Measurements from ENCODE around the gene LINC01488. TPM values are rescaled to one million over a fixed set of nuclear protein-coding genes. Genes with fewer than 3 reads are reported as not detected.

The LINC01488 gene
- polyA plus RNA-seq, 1 of the 3 experiments (the other 2 are of a cell fraction) = not detected

DNA sequence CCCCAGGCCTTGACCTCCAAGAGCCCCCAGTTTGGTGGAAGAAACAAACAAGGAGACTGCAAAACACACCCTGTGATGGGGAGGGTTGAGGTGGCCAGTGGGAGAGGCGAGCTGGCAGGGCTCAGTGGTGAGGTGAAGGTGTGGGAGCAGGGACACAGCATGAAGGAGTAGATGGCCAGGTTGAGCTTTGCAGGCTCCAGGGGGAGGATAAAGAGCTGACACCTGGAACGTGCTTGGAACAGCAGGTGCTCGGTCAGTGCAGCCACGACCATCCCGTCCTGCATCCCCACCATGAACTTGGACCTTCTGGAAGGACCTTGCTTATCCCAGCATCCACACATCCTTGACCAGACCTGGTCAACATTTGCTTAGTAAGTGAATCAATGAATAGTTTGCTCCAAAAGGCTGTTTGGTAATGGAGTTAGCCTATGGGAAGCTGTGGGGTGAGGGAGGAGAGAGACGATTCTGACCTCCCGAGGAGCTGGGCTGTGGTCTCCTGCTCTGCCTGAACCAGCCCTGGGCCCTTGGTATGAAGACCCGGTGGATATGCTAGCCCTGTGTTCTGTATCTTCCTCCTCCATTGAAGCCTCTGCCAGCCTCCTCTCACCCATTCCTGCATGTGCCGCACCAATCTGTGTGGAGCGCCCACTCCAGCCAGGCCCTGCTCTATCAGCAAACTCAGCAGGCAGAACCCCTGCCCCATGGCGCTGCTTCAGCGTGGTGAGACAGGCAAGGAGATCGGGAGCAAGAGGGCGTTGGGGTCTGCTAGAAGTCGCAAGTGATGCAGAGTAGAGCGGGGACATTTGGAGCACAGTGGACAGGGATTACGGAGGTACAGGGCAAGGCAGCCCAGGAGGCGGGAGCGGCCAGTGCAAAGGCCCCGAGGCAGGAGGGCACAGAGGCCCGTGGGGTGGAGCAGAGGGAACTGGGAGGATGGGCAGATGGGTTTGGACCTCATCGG lies 9.9 kb downstream of the LINC01488 start:
- POLR2A ChIA-PET = no interaction called here
- Histone ChIP-seq H2AFZ (ENCODE audit: low read depth) (no peak overlapping the region), H3F3A (replicated peaks; ENCODE audit: insufficient read depth) (peaks cover 5% of the 10 kb centered on the region), H3K4me2 (no peak overlapping the region), H3K79me2 (ENCODE audit: insufficient read depth) (no peaks in the 10 kb centered on the region), H3K36me3 (replicated peaks in 1 of 2; ENCODE audit: control insufficient read depth in 1 of 2, insufficient read depth in 2 of 2, low read length in 1 of 2) (no peaks in the 10 kb centered on the region), H3K27ac (ENCODE audit: low read depth in 2 of 2, low read length in 1 of 2) (no peak overlapping the region), H3K9me3 (no peaks in the 10 kb centered on the region), H4K20me1 (ENCODE audit: insufficient read depth) (no peaks in the 10 kb centered on the region), H3K4me1 (ENCODE audit: control insufficient read depth in 1 of 2, insufficient read depth in 2 of 2, low read depth in 1 of 2, low read length in 1 of 2) (peaks cover 2 to 14% of the 10 kb centered on the region in 2 experiments; a peak in 3 of 4 replicates), H3K9ac (no peak overlapping the region), H3K9me2 (no peaks in the 10 kb centered on the region), H3K27me3 (ENCODE audit: insufficient read depth) (no peaks in the 10 kb centered on the region), H3K4me3 (ENCODE audit: low read depth in 2 of 2, low read length in 1 of 2) (no peak overlapping the region)
- 82% methylated on average over 20 of the region's 22 CpGs for WGBS (ENCODE audit: low lambda C conversion rate)
- DNase-seq = no peak
- CTCF ChIA-PET = interaction anchor here (1.0 kb wide), 1 partner anchor 10 kb away, joined by 3 read pairs; the partner anchor contains the start of gene LINC01488
- TF ChIP-seq FOXJ3 (CRISPR knock-in tag; IDR thresholded peaks at IDR 0.05) = no peak
- TF ChIP-seq ELF1 (IDR thresholded peaks at IDR 0.05) = no peak

DNA sequence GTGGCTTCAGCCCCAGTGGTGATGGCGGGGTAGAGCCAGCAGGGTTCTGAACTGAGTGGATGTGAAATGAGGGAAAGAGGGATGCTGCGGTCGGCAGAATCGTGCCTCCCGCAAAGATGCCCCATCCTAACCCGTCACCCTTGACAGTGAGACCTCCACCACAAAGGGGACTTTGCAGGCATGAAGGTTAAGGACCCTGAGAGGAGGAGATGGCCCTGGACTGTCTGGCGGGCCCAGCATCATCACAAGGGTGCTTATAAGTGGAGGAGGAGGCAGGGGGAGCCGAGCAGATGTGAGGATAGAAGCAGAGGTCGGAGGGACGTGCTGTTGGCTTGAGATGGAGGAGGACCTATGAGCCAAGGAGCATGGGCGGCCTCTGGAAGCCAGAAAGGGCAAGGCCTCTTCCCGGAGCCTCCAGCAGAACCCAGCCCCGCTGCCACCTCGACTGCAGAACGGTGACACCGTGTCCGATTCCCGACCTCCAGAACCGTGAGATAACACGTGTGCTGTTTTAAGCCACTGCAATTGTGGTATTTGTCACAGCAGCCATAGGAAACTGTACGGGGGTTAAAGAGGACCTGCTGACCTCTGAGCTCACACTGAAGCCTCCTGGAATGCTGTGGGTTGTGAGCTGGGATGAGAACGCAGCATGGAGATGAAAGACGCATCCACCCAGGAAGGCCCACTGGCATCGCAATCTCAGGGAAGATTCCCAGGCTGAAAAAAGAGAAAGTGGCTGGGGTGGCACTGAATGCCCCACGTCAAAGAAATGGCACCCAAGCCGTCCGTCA lies 10.9 kb downstream of the LINC01488 start:
- Histone ChIP-seq H3K4me2 (no peak overlapping the region), H3K79me2 (ENCODE audit: insufficient read depth) (no peaks in the 10 kb centered on the region), H3K9me2 (no peaks in the 10 kb centered on the region), H3K9ac (no peak overlapping the region), H3F3A (replicated peaks; ENCODE audit: insufficient read depth) (peaks cover 10% of the 10 kb centered on the region), H3K27me3 (ENCODE audit: insufficient read depth) (no peaks in the 10 kb centered on the region), H3K36me3 (replicated peaks in 1 of 2; ENCODE audit: control insufficient read depth in 1 of 2, insufficient read depth in 2 of 2, low read length in 1 of 2) (no peaks in the 10 kb centered on the region), H3K27ac (ENCODE audit: low read depth in 2 of 2, low read length in 1 of 2) (no peak overlapping the region), H3K9me3 (no peaks in the 10 kb centered on the region), H3K4me3 (ENCODE audit: low read depth in 2 of 2, low read length in 1 of 2) (no peak overlapping the region), H3K4me1 (ENCODE audit: control insufficient read depth in 1 of 2, insufficient read depth in 2 of 2, low read depth in 1 of 2, low read length in 1 of 2) (peaks cover 8 to 19% of the 10 kb centered on the region in 2 experiments; a peak in 3 of 4 replicates), H4K20me1 (ENCODE audit: insufficient read depth) (no peaks in the 10 kb centered on the region), H2AFZ (ENCODE audit: low read depth) (no peak overlapping the region)
- POLR2A ChIA-PET = no interaction called here
- no peak for DNase-seq
- CTCF ChIA-PET = no interaction called here
- WGBS (ENCODE audit: low lambda C conversion rate) = 89% methylated on average over 20 of the region's 27 CpGs
- TF ChIP-seq TAF1 (IDR thresholded peaks at IDR 0.05; ENCODE audit: borderline replicate concordance, low read depth, low read length) (no peak), RXRA (IDR thresholded peaks at IDR 0.05; ENCODE audit: borderline replicate concordance, low read depth) (no peak), FOSL2 (IDR thresholded peaks at IDR 0.05; ENCODE audit: borderline replicate concordance, low read depth) (no peak), POLR2AphosphoS5 (IDR thresholded peaks at IDR 0.05; ENCODE audit: low read depth, low read length) (no peak), RCOR1 (IDR thresholded peaks at IDR 0.05; ENCODE audit: low read length) (no peak), FOXJ3 (CRISPR knock-in tag; IDR thresholded peaks at IDR 0.05) (no peak), RAD21 (IDR thresholded peaks at IDR 0.05; ENCODE audit: low read length) (no peak), SMC3 (IDR thresholded peaks at IDR 0.05; ENCODE audit: low read depth, low read length) (no peak), EP300 (IDR thresholded peaks at IDR 0.05; ENCODE audit: borderline replicate concordance in 1 of 2, low read depth in 1 of 2, low read length in 1 of 2) (no peak), TCF12 (IDR thresholded peaks at IDR 0.05) (no peak), NFIC (IDR thresholded peaks at IDR 0.05; ENCODE audit: borderline replicate concordance) (no peak), MEF2A (IDR thresholded peaks at IDR 0.05; ENCODE audit: borderline replicate concordance, low read depth) (no peak), EZH2phosphoT487 (IDR thresholded peaks at IDR 0.05; ENCODE audit: borderline replicate concordance, low read depth) (no peak), GABPA (IDR thresholded peaks at IDR 0.05; ENCODE audit: low read depth) (no peak)
- TF ChIP-seq, protein P1, sequence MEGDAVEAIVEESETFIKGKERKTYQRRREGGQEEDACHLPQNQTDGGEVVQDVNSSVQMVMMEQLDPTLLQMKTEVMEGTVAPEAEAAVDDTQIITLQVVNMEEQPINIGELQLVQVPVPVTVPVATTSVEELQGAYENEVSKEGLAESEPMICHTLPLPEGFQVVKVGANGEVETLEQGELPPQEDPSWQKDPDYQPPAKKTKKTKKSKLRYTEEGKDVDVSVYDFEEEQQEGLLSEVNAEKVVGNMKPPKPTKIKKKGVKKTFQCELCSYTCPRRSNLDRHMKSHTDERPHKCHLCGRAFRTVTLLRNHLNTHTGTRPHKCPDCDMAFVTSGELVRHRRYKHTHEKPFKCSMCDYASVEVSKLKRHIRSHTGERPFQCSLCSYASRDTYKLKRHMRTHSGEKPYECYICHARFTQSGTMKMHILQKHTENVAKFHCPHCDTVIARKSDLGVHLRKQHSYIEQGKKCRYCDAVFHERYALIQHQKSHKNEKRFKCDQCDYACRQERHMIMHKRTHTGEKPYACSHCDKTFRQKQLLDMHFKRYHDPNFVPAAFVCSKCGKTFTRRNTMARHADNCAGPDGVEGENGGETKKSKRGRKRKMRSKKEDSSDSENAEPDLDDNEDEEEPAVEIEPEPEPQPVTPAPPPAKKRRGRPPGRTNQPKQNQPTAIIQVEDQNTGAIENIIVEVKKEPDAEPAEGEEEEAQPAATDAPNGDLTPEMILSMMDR (IDR thresholded peaks at IDR 0.05) = no peak
- TF ChIP-seq, protein P2, sequence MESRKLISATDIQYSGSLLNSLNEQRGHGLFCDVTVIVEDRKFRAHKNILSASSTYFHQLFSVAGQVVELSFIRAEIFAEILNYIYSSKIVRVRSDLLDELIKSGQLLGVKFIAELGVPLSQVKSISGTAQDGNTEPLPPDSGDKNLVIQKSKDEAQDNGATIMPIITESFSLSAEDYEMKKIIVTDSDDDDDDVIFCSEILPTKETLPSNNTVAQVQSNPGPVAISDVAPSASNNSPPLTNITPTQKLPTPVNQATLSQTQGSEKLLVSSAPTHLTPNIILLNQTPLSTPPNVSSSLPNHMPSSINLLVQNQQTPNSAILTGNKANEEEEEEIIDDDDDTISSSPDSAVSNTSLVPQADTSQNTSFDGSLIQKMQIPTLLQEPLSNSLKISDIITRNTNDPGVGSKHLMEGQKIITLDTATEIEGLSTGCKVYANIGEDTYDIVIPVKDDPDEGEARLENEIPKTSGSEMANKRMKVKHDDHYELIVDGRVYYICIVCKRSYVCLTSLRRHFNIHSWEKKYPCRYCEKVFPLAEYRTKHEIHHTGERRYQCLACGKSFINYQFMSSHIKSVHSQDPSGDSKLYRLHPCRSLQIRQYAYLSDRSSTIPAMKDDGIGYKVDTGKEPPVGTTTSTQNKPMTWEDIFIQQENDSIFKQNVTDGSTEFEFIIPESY (IDR thresholded peaks at IDR 0.05; ENCODE audit: borderline replicate concordance, low read depth) = no peak
- TF ChIP-seq, protein P3, sequence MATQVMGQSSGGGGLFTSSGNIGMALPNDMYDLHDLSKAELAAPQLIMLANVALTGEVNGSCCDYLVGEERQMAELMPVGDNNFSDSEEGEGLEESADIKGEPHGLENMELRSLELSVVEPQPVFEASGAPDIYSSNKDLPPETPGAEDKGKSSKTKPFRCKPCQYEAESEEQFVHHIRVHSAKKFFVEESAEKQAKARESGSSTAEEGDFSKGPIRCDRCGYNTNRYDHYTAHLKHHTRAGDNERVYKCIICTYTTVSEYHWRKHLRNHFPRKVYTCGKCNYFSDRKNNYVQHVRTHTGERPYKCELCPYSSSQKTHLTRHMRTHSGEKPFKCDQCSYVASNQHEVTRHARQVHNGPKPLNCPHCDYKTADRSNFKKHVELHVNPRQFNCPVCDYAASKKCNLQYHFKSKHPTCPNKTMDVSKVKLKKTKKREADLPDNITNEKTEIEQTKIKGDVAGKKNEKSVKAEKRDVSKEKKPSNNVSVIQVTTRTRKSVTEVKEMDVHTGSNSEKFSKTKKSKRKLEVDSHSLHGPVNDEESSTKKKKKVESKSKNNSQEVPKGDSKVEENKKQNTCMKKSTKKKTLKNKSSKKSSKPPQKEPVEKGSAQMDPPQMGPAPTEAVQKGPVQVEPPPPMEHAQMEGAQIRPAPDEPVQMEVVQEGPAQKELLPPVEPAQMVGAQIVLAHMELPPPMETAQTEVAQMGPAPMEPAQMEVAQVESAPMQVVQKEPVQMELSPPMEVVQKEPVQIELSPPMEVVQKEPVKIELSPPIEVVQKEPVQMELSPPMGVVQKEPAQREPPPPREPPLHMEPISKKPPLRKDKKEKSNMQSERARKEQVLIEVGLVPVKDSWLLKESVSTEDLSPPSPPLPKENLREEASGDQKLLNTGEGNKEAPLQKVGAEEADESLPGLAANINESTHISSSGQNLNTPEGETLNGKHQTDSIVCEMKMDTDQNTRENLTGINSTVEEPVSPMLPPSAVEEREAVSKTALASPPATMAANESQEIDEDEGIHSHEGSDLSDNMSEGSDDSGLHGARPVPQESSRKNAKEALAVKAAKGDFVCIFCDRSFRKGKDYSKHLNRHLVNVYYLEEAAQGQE (IDR thresholded peaks at IDR 0.05; ENCODE audit: low read depth, low read length) = no peak
